GM12878 (cell line): Measurements from ENCODE around the gene AFMID. TPM values are rescaled to one million over a fixed set of nuclear protein-coding genes. Genes with fewer than 3 reads are reported as not detected.
A peak's percentile ranks its signal among the peaks of the same experiment; 100 is the strongest.

ENCODE experiments used
- BMI1 ChIP-seq: fragments of 450-650 bp; IDR thresholded peaks from 2 replicates; pipeline ENCODE4 v1.6.1; 2016; ENCODE audit warnings: mild to moderate bottlenecking, moderate library complexity, borderline replicate concordance
- CBFB ChIP-seq: IDR thresholded peaks from 2 replicates; pipeline ENCODE4 v1.6.1; 2016; ENCODE audit warnings: antibody characterized with exemption, low read depth
- CBX3 ChIP-seq: fragments of 200-600 bp; sonication (generic); IDR thresholded peaks from 2 replicates; pipeline ENCODE4 v1.6.1; 2016; ENCODE audit warnings: low read depth, borderline replicate concordance
- EGR1 ChIP-seq, 2 experiments: IDR thresholded peaks; 1 replicate in 1 of 2; 2 replicates in 1 of 2; pipeline ENCODE4 v1.6.1; 2011 to 2012; ENCODE audit warnings: low read depth in 2 of 2, low read length in 2 of 2, borderline replicate concordance in 1 of 2, mild to moderate bottlenecking in 1 of 2, moderate library complexity in 1 of 2
- ELK1 ChIP-seq: IDR thresholded peaks from 2 replicates; pipeline ENCODE4 v1.6.1; 2012; ENCODE audit warnings: low read depth, low read length, improper control_type of control experiment
- FOS ChIP-seq: IDR thresholded peaks from 3 replicates; pipeline ENCODE4 v1.6.1; 2011; ENCODE audit warnings: borderline replicate concordance; ENCODE audit not compliant: insufficient read length; ENCODE audit errors: extremely low read depth
- HDGF ChIP-seq: fragments of 450-650 bp; IDR thresholded peaks from 2 replicates; pipeline ENCODE4 v1.6.1; 2016; ENCODE audit warnings: antibody characterized with exemption
- MTA2 ChIP-seq: fragments of 450-650 bp; IDR thresholded peaks from 2 replicates; pipeline ENCODE4 v1.6.1; 2016; ENCODE audit warnings: low read depth, mild to moderate bottlenecking, moderate library complexity
- NRF1 ChIP-seq: conservative IDR thresholded peaks from 2 replicates; pipeline ENCODE4 v1.6.1; 2011; ENCODE audit warnings: mild to moderate bottlenecking, low read depth, low read length, improper control_type of control experiment
- POLR2AphosphoS2 ChIP-seq: IDR thresholded peaks from 2 replicates; pipeline ENCODE4 v1.6.1; 2011; ENCODE audit warnings: low read depth, mild to moderate bottlenecking, low read length, improper control_type of control experiment, moderate library complexity
- POLR2AphosphoS5 ChIP-seq: IDR thresholded peaks from 2 replicates; pipeline ENCODE4 v1.6.1; 2011; ENCODE audit warnings: mild to moderate bottlenecking, low read length, inconsistent platforms
- RAD51 ChIP-seq: fragments of 450-650 bp; IDR thresholded peaks from 2 replicates; pipeline ENCODE4 v1.6.1; 2016; ENCODE audit warnings: moderate library complexity, mild to moderate bottlenecking, inconsistent platforms
- RB1 ChIP-seq: fragments of 450-650 bp; formaldehyde crosslinking; IDR thresholded peaks from 2 replicates; pipeline ENCODE4 v1.6.1; 2017; ENCODE audit warnings: mild to moderate bottlenecking, borderline replicate concordance
- RELA ChIP-seq: fragments of 450-650 bp; IDR thresholded peaks from 2 replicates; pipeline ENCODE4 v1.8.0; 2014; ENCODE audit warnings: borderline replicate concordance; ENCODE audit not compliant: partially characterized antibody
- SMC3 ChIP-seq: IDR thresholded peaks from 2 replicates; pipeline ENCODE4 v1.6.1; 2011; ENCODE audit warnings: low read length, improper control_type of control experiment, borderline replicate concordance
- SREBF1 ChIP-seq: IDR thresholded peaks from 2 replicates; pipeline ENCODE4 v1.6.1; 2012; ENCODE audit warnings: mild to moderate bottlenecking, low read length
- TAF1 ChIP-seq: IDR thresholded peaks from 2 replicates; pipeline ENCODE4 v1.6.1; 2011; ENCODE audit warnings: mild to moderate bottlenecking, low read depth, low read length, borderline replicate concordance
- TARDBP ChIP-seq: IDR thresholded peaks from 2 replicates; pipeline ENCODE4 v1.6.1; 2016; ENCODE audit warnings: borderline replicate concordance
- USF2 ChIP-seq: IDR thresholded peaks from 2 replicates; pipeline ENCODE4 v1.6.1; 2011; ENCODE audit warnings: low read depth, low read length, improper control_type of control experiment, borderline replicate concordance
- ZNF207 ChIP-seq: fragments of 450-650 bp; IDR thresholded peaks from 2 replicates; pipeline ENCODE4 v1.6.1; 2014; ENCODE audit warnings: antibody characterized with exemption, mild to moderate bottlenecking, borderline replicate concordance
- ZNF274 ChIP-seq: IDR thresholded peaks from one replicate; pipeline ENCODE4 v1.8.0; 2011; ENCODE audit not compliant: insufficient read length, insufficient read depth
- ZNF384 ChIP-seq: IDR thresholded peaks from 2 replicates; pipeline ENCODE4 v1.6.1; 2012; ENCODE audit warnings: low read depth, mild to moderate bottlenecking, low read length, improper control_type of control experiment, borderline replicate concordance
- ZNF592 ChIP-seq: fragments of 450-650 bp; IDR thresholded peaks from 2 replicates; pipeline ENCODE4 v1.6.1; 2017; ENCODE audit warnings: mild to moderate bottlenecking, moderate library complexity
- polyA plus RNA-seq, 11 experiments: library from polyadenylated mRNA; depleted of rRNA in 4 of 11; unstranded in 6 of 11; stranded (reverse) in 5 of 11; fragments of >200 nt; fragmentation: Nextera tagmentation in 4 of 11; fragmentation: Illumina TruSeq in 1 of 11; extraction: Ambion mirVana in 4 of 11; extraction: Trizol in 1 of 11; gene quantifications; 1 replicate in 1 of 11; 2 replicates in 10 of 11; pipeline versions ENCODE4 v1.2.1 to v1.2.3, GENCODE V29; 2011 to 2016; ENCODE audit warnings: inconsistent platforms in 2 of 11, missing spikeins in 2 of 11, low read depth in 1 of 11
- total RNA-seq, 4 experiments: library from RNA; depleted of rRNA in 3 of 4; stranded (reverse); fragments of >200 nt in 3 of 4; fragmentation: Illumina TruSeq in 1 of 4; extraction: Trizol in 1 of 4; gene quantifications; 2 replicates each; pipeline versions ENCODE4 v1.2.1 to v1.2.3, GENCODE V29; 2013 to 2021

Gene AFMID
- total and polyA plus RNA-seq, 10 of the 15 experiments (the other 5 are each of a cell fraction or from before 2014, with no cell fraction given) = 36.1 to 98.8 (median 51.6) TPM

GRCh38 chr17:78168242-78168902 lies 18.8 kb upstream of the AFMID start, which contains the start of gene SYNGR2 (continued):
- TF ChIP-seq CBX3 (no peak), MTA2 (0 out of 2 replicates have a peak, but pooled peaks have one; percentile 40), HDGF (no peak), RAD51 (no peak), TAF1 (peak; percentile 81; the same call in 1 of the 2 replicates), RB1 (peak; percentile 60; the same call in 1 of the 2 replicates), CBFB (no peak), EGR1 (IDR thresholded peaks at IDR 0.05; ENCODE audit: borderline replicate concordance in 1 of 2, low read depth in 2 of 2, low read length in 2 of 2) (peak in 1 of 2 experiments; percentile 53; a peak in 1 of 3 replicates), POLR2AphosphoS5 (peak; percentile 75), TARDBP (no peak), ELK1 (no peak), RELA (peak; percentile 59), ZNF384 (no peak), POLR2AphosphoS2 (no peak; the same call in 1 of the 2 replicates), ZNF592 (no peak), SREBF1 (no peak), ZNF274 (no peak), NRF1 (no peak), SMC3 (no peak), FOS (no peak), USF2 (no peak), BMI1 (no peak), ZNF207 (0 out of 2 replicates have a peak, but pooled peaks have one; percentile 67)
